Measurements from ENCODE around the gene ZDHHC8. TPM values are rescaled to one million over a fixed set of nuclear protein-coding genes. Genes with fewer than 3 reads are reported as not detected.

The ZDHHC8 gene, protein sequence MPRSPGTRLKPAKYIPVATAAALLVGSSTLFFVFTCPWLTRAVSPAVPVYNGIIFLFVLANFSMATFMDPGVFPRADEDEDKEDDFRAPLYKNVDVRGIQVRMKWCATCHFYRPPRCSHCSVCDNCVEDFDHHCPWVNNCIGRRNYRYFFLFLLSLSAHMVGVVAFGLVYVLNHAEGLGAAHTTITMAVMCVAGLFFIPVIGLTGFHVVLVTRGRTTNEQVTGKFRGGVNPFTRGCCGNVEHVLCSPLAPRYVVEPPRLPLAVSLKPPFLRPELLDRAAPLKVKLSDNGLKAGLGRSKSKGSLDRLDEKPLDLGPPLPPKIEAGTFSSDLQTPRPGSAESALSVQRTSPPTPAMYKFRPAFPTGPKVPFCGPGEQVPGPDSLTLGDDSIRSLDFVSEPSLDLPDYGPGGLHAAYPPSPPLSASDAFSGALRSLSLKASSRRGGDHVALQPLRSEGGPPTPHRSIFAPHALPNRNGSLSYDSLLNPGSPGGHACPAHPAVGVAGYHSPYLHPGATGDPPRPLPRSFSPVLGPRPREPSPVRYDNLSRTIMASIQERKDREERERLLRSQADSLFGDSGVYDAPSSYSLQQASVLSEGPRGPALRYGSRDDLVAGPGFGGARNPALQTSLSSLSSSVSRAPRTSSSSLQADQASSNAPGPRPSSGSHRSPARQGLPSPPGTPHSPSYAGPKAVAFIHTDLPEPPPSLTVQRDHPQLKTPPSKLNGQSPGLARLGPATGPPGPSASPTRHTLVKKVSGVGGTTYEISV
- total RNA-seq (ENCODE audit: unreplicated experiment), result 118 TPM
- long read RNA-seq, partial matches to known transcripts, result 1 of 1 reads
- long read RNA-seq, other reads (novel, unspliced or antisense), result 0 of 1 reads

DNA sequence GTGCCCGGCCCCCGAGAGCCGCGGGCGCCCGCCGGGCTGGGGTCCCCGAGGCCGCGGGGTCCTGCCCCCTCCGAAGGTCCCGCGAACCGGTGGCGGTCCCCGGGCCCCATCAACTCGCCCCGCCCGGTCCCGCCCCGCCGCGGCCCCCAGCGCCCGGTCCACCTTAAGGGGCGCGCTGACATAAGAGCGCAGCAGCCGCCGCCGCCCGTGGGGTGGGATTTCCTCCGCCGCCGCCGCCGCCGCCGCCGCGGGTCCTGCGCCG lies at the start of gene ZDHHC8:
Gene ZDHHC8 (plus strand): TSS at position 208 of the 262 bp plus-strand sequence. CDS start 144 bp downstream, outside the sequence.
- DNase-seq (ENCODE audit: low spot score), result peak; percentile 22
- TF ChIP-seq, protein P1, sequence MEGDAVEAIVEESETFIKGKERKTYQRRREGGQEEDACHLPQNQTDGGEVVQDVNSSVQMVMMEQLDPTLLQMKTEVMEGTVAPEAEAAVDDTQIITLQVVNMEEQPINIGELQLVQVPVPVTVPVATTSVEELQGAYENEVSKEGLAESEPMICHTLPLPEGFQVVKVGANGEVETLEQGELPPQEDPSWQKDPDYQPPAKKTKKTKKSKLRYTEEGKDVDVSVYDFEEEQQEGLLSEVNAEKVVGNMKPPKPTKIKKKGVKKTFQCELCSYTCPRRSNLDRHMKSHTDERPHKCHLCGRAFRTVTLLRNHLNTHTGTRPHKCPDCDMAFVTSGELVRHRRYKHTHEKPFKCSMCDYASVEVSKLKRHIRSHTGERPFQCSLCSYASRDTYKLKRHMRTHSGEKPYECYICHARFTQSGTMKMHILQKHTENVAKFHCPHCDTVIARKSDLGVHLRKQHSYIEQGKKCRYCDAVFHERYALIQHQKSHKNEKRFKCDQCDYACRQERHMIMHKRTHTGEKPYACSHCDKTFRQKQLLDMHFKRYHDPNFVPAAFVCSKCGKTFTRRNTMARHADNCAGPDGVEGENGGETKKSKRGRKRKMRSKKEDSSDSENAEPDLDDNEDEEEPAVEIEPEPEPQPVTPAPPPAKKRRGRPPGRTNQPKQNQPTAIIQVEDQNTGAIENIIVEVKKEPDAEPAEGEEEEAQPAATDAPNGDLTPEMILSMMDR (IDR thresholded peaks at IDR 0.05; ENCODE audit: unreplicated experiment), result no peak
- no peaks in the 10 kb centered on the region for H3K9me3 Mint-ChIP-seq (ENCODE audit: unreplicated experiment)
- peak within 1 kb of the TSS; percentile 89 for H3K4me3 Mint-ChIP-seq (ENCODE audit: unreplicated experiment)
- H3K36me3 Mint-ChIP-seq (ENCODE audit: low read depth, unreplicated experiment), result peaks cover 9% of the 10 kb centered on the region
- no peaks in the 10 kb centered on the region for H3K4me1 Mint-ChIP-seq (ENCODE audit: unreplicated experiment)
- no peak within 1 kb of the TSS for H3K27ac Mint-ChIP-seq (ENCODE audit: unreplicated experiment)
- H3K27me3 Mint-ChIP-seq (ENCODE audit: unreplicated experiment), result peaks cover 9% of the 10 kb centered on the region

DNA sequence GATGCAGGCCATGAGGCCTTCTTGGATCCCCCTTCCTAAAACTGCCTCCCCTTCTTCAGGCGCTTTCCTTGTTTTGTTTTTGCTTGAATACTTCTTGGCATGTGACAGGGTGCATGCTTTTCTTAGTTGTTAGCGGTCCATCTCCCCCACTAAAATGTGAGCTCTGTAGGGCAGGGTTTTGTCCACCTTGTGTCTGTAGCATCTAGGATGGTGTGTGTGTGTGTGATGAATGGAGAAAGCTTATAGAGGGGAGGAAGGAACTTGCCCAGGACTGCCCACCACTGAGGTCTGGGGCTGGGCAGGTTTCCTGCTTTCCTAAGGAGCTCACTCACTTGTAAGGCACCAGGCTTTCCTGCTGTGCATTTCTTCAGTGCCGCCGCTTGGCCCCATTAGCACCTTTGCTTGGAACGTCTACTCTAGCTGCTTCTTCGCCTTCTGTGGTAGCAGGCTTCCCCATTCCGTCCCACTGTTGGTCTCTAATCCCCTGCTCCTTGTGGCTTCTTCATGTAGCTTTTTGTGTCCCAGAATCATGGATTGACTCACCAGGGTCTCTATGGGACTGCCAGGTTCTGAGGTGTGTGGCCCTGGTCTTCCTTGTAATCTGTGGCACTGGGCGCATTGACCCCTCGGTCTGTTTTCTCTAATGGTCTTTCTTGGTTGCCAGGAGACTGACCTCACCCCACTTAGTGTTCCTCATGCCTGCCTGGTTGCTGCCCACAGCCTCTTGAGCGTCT lies 48.3 kb upstream of the ZDHHC8 start:
- TF ChIP-seq, protein P1 (IDR thresholded peaks at IDR 0.05; ENCODE audit: unreplicated experiment), result no peak
- Mint-ChIP-seq H3K9me3 (ENCODE audit: unreplicated experiment) (no peaks in the 10 kb centered on the region), H3K4me1 (ENCODE audit: unreplicated experiment) (peaks cover 32% of the 10 kb centered on the region), H3K36me3 (ENCODE audit: low read depth, unreplicated experiment) (peaks cover 40% of the 10 kb centered on the region), H3K4me3 (ENCODE audit: unreplicated experiment) (peak overlapping the region; percentile 74), H3K27me3 (ENCODE audit: unreplicated experiment) (peaks cover 15% of the 10 kb centered on the region), H3K27ac (ENCODE audit: unreplicated experiment) (peak overlapping the region; percentile 73)
- no peak for DNase-seq (ENCODE audit: low spot score)

DNA sequence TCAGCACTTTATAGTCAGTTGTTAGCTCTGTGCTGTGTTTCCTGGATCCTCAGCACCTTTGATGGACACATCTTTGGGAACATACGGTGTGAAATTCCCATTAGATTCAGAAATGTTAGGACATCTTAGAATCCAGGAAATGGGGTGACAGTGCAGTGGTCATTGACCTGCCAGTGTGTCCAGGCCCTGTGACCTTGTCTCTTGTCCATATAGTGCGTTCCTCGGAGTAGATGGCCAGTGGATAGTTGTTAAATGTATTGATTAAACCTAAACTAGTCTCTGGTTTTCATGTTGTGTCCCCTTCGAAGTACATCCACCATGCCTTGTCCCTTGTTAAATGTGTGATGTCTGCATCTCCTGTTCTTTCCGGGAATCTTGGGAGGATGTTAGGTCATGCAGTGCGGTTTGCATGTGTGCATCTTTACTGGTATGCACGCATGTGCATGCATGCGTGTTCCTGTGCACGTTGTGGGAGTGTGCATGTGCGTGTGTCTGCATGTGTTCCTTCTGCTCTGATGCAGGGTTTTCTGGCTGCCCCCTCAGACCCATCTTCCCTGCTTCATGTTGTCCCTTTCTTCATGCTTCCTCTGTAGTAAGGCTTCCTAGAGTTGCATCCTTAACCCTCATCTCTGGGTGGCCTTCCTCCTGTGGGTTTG lies 47.6 kb upstream of the ZDHHC8 start:
- H3K27ac Mint-ChIP-seq (ENCODE audit: unreplicated experiment), result peak overlapping the region; percentile 73
- peaks cover 15% of the 10 kb centered on the region for H3K27me3 Mint-ChIP-seq (ENCODE audit: unreplicated experiment)
- peak overlapping the region; percentile 74 for H3K4me3 Mint-ChIP-seq (ENCODE audit: unreplicated experiment)
- H3K36me3 Mint-ChIP-seq (ENCODE audit: low read depth, unreplicated experiment), result peaks cover 43% of the 10 kb centered on the region
- DNase-seq (ENCODE audit: low spot score), result no peak
- TF ChIP-seq, protein P1 (IDR thresholded peaks at IDR 0.05; ENCODE audit: unreplicated experiment), result no peak
- H3K4me1 Mint-ChIP-seq (ENCODE audit: unreplicated experiment), result peaks cover 32% of the 10 kb centered on the region
- no peaks in the 10 kb centered on the region for H3K9me3 Mint-ChIP-seq (ENCODE audit: unreplicated experiment)

DNA sequence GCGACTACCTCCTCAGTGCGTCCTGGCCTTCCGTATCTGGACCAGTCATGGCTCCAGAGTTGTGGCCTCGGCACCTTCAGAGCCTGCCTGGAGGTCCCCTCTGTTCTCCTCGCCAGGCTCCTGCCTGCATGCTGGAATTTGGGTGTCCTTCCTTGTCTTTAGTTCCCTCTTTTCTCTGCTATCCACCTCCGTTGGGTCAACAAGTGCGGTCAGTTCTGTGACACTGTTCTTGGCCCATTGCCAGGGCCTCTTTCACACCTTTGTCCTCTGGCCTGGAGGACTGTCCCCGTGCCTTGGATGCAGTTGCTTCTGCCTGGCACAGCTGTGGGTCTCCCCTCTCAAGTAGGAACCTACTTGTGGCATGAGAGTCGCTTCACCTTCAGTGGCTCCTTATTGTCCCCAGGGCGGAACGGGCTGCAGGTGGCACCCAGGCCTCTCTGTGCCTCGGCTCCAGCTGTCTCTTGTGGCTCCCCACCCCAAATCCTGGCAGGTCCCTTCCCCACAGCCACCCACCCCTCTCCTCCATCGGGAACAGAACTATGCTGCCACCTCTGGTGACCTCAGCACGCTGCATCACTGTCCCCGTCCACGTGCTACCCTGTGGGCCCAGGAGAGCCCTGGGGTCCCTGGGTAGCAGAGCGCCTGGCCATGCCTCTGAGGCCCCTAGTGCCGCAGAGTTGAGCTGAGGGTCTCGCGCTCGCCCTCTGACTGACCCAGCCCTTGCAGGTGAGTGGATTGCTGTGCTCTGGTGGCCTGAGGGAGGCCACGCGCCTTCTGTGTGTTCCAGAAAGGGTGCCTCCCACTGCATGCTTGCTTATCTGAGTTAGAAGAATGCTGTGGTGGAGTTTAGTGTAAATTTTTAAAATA lies 46.8 kb upstream of the ZDHHC8 start:
- peaks cover 32% of the 10 kb centered on the region for H3K4me1 Mint-ChIP-seq (ENCODE audit: unreplicated experiment)
- peaks cover 17% of the 10 kb centered on the region for H3K27me3 Mint-ChIP-seq (ENCODE audit: unreplicated experiment)
- H3K4me3 Mint-ChIP-seq (ENCODE audit: unreplicated experiment), result no peak overlapping the region
- H3K36me3 Mint-ChIP-seq (ENCODE audit: low read depth, unreplicated experiment), result peaks cover 49% of the 10 kb centered on the region
- peak; percentile 52 for DNase-seq (ENCODE audit: low spot score)
- H3K9me3 Mint-ChIP-seq (ENCODE audit: unreplicated experiment), result no peaks in the 10 kb centered on the region
- H3K27ac Mint-ChIP-seq (ENCODE audit: unreplicated experiment), result peak overlapping the region; percentile 73
- TF ChIP-seq, protein P1 (IDR thresholded peaks at IDR 0.05; ENCODE audit: unreplicated experiment), result peak; percentile 36

All from endothelial cell (in vitro differentiated cells).